ENCODE results near the gene DMD. TPM values are rescaled to one million over a fixed set of nuclear protein-coding genes. Genes with fewer than 3 reads are reported as not detected.
"Not testable (repeated sequence)": the region's sequence is repeated elsewhere in the genome, so short reads cannot be mapped to it uniquely, and the experiment has no call there.

The DMD gene
- total RNA-seq, 2 donors from 2014 or later = 0.43 to 2.0 TPM

DNA sequence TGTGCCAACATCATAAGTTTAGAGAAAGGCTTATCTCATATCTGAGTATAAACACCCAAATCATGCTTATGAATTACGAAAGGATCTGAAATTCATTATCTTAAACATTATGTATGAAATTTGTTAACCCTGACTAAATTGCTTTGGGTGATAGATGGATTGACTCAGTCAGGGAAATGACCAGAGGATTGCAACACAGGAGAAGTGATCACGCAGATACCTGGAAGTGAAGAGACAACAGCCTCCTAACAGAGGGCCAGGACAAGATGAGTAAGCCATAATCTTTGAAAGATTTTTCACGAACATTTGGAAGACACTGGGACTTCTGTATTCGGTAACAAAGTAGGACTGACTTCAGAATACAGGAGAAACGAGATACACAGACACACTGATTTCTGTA, 363.4 kb downstream of the DMD start:
- DNase-seq (ENCODE audit: low spot score in 2 of 2) (no peak), ATAC-seq (no peak)
- Mint-ChIP-seq H3K9me3 (peaks cover 0 to 3% of the 10 kb centered on the region in 2 donors), H3K36me3 (no peaks in the 10 kb centered on the region), H3K27ac (no peak overlapping the region)

DNA sequence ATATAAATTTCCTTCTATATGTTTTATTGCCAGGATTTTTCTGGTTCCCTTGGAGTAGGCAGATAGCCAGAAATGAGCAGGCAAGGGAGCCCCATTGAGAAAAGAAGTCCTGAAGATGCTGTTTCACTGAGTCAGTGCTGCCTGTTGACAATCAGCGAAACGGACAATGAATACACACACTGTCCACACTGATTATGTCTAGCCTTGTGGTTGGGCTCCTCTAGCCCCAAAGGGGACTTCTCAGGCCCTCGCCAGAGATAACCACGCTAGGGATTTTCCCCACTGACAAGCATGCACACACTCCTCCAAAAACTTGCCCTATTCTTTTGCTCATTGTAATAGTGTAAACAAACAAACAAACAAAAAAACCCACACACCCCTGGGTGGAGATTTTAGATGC, 369.3 kb downstream of the DMD start:
- H3K9me3 Mint-ChIP-seq = peaks cover 4 to 11% of the 10 kb centered on the region in 2 donors
- H3K36me3 Mint-ChIP-seq = no peaks in the 10 kb centered on the region
- H3K27ac Mint-ChIP-seq = no peak overlapping the region
- no peak for DNase-seq (ENCODE audit: low spot score in 2 of 2)
- ATAC-seq = no peak

- Mint-ChIP-seq H3K36me3 (no peaks in the 10 kb centered on the region), H3K9me3 (peaks cover 4 to 11% of the 10 kb centered on the region in 2 donors), H3K27ac (no peak overlapping the region)
- DNase-seq (ENCODE audit: low spot score in 2 of 2) = no peak
- no peak for ATAC-seq
Measured at GRCh38 chrX:32839781-32840180, 371.6 kb downstream of the DMD start.

DNA sequence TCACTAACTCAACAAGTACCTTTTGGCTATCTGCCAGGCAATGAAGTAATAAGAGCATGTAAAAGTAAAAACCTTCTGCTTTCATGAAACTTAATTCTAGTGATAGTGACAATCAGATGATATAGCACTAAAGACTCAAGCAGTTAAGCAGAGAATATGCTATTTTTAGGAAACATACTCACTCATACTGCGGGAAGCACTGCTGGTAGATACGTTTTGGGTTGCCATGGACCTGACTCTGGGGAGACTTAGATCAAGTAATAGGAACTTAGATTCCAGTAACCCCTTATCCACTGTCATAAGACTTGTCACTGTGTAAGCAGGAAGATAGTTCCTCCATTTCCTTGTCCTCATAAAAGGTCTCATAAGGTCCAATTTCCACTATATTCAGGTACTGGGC, 386.3 kb downstream of the DMD start:
- ATAC-seq (no peak), DNase-seq (ENCODE audit: low spot score in 2 of 2) (no peak)
- Mint-ChIP-seq H3K27ac (no peak overlapping the region), H3K36me3 (no peaks in the 10 kb centered on the region), H3K9me3 (no peaks in the 10 kb centered on the region)

DNA sequence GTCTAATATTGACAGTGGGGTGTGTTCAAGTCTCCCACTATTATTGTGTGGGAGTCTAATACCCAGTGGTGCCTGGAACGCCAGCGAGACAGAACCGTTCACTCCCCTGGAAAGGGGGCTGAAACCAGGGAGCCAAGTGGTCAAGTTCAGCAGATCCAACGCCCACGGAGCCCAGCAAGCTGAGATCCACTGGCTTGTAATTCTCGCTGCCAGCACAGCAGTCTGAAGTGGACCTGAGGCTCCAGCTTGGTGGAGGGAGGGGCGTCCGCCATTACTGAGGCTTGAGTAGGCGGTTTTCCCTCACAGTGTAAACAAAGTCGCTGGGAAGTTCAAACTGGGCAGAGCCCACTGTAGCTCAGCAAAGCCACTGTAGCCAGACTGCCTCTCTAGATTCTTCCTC, 407.3 kb downstream of the DMD start:
- ATAC-seq (no peak), DNase-seq (ENCODE audit: low spot score in 2 of 2) (no peak)
- Mint-ChIP-seq H3K9me3 (peaks cover 4 to 14% of the 10 kb centered on the region in 2 donors), H3K27ac (no peak overlapping the region), H3K36me3 (peaks cover 0 to 5% of the 10 kb centered on the region in 2 donors)

DNA sequence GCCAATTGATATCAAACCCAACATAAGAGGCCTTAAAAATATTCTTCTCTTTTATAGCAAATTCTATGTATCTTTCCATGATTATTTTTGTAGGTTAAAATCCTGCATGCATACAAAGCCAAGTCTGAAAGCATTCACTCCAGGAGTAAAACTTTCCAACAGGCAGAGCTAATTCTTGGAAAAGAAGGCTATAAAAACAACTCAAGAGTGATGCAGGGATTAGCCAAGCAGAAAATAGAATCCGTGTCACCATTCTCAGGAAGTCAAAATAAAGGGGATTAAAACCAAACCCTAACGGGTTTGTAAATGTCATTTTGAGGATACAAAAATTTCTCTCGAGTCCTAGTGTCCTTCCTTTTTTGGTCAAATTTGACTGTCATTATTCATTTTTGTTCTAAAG, 412.4 kb downstream of the DMD start:
- no peak for DNase-seq (ENCODE audit: low spot score in 2 of 2)
- Mint-ChIP-seq H3K9me3 (peaks cover 0 to 6% of the 10 kb centered on the region in 2 donors), H3K36me3 (no peaks in the 10 kb centered on the region), H3K27ac (no peak overlapping the region)
- ATAC-seq = no peak

GRCh38 chrX:32788936-32789335, 422.4 kb downstream of the DMD start:
- peaks cover 0 to 6% of the 10 kb centered on the region in 2 donors for H3K9me3 Mint-ChIP-seq

GRCh38 chrX:32780109-32780508, 431.2 kb downstream of the DMD start:
- DNase-seq (ENCODE audit: low spot score in 2 of 2) (no peak), ATAC-seq (no peak)
- H3K27ac Mint-ChIP-seq = no peak overlapping the region
- peaks cover 0 to 4% of the 10 kb centered on the region in 2 donors for H3K9me3 Mint-ChIP-seq
- no peaks in the 10 kb centered on the region for H3K36me3 Mint-ChIP-seq

More at GRCh38 chrX:32788936-32789335, 422.4 kb downstream of the DMD start:
- ATAC-seq (no peak), DNase-seq (ENCODE audit: low spot score in 2 of 2) (no peak)
- no peak overlapping the region for H3K27ac Mint-ChIP-seq
- no peaks in the 10 kb centered on the region for H3K36me3 Mint-ChIP-seq

DNA sequence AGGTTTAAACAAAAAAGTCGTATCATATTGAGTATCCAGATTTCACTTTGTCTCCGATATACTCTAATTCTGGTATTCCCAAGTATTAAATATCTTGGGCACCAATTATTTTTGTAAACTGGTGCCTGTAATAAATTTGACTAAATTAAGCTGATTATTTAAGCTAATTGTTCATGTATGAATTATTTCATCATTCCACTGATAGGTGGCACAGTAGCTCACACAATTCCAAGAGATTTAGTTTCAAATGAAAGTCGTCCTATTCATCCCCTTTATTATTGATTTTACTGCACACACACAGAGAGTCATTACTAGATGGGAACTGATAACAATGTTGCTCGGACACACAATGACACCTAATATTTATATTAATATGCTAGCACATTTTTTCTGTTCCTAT, 432.4 kb downstream of the DMD start:
- no peak for DNase-seq (ENCODE audit: low spot score in 2 of 2)
- Mint-ChIP-seq H3K36me3 (no peaks in the 10 kb centered on the region), H3K9me3 (peaks cover 0 to 4% of the 10 kb centered on the region in 2 donors), H3K27ac (no peak overlapping the region)
- no peak for ATAC-seq

DNA sequence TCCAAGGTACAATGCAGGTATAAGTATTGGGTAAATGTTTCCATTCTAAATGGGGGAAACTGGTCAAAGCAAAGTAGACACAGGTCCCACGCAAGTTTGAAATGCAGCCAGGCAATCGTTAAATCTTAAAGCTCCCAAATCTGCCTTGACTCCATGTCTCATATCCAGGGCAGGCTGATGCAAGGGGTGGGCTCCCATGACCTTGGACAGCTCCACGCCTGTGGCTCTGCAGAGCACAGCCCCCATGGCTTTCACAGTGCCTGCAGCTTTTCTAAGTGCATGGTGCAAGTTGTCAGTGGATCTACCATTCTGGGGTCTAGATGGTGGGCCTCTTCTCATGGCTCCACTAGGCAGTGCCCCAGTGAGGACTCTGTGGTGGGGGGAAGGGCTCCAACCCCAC, 436.4 kb downstream of the DMD start:
- no peak for DNase-seq (ENCODE audit: low spot score in 2 of 2)
- H3K9me3 Mint-ChIP-seq = peaks cover 0 to 1% of the 10 kb centered on the region in 2 donors
- no peak overlapping the region for H3K27ac Mint-ChIP-seq
- H3K36me3 Mint-ChIP-seq = no peaks in the 10 kb centered on the region
- no peak for ATAC-seq

GRCh38 chrX:32749070-32749469, 462.3 kb downstream of the DMD start:
- no peak for ATAC-seq
- H3K27ac Mint-ChIP-seq = no peak overlapping the region

GRCh38 chrX:32745323-32745722, 466.0 kb downstream of the DMD start:
- H3K27ac Mint-ChIP-seq = no peak overlapping the region
- no peaks in the 10 kb centered on the region for H3K36me3 Mint-ChIP-seq
- DNase-seq (ENCODE audit: low spot score in 2 of 2) = no peak
- peaks cover 5 to 9% of the 10 kb centered on the region in 2 donors for H3K9me3 Mint-ChIP-seq
- ATAC-seq = no peak

More at GRCh38 chrX:32749070-32749469, 462.3 kb downstream of the DMD start:
- Mint-ChIP-seq H3K9me3 (peaks cover 5 to 10% of the 10 kb centered on the region in 2 donors), H3K36me3 (no peaks in the 10 kb centered on the region)
- no peak for DNase-seq (ENCODE audit: low spot score in 2 of 2)

DNA sequence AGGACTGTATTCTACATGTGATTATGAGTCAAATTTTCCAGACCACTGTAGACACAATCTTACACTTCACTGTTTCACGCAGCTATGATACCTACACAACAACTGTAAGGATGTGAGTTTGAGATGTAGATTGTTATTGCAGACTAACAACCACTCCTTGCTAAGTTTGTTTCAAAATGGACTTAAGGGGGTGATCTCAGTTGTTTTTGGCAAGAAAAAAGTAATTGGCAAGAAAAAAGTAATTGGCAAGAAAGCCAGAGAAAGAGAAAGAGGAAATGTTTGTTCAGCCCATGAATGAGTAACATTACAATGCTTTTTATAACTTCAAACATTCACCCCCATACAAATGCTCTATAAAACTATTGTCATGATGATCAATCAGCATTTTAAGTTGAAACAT, 466.4 kb downstream of the DMD start:
- no peak for ATAC-seq
- Mint-ChIP-seq H3K9me3 (peaks cover 5 to 13% of the 10 kb centered on the region in 2 donors), H3K36me3 (no peaks in the 10 kb centered on the region), H3K27ac (no peak overlapping the region)
- no peak for DNase-seq (ENCODE audit: low spot score in 2 of 2)

DNA sequence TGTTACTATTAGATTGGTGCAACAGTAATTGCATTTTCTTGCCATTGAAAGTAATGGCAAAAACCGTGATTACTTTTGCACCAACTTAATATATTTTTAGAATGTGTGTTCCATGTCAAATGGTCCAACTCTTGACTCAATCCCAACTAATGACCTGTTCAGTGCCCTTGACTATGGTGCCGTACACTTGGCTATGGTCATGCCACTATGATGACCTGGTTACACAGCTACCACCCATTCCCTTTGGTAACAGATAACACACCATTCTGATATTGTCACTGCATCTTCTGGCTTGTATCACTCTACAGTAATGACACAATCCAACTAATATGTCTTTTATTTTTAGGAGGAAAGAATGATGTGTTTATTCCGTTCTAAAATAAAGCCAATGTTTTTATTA, 469.4 kb downstream of the DMD start:
- peaks cover 5 to 13% of the 10 kb centered on the region in 2 donors for H3K9me3 Mint-ChIP-seq
- no peaks in the 10 kb centered on the region for H3K36me3 Mint-ChIP-seq
- H3K27ac Mint-ChIP-seq = no peak overlapping the region
- DNase-seq (ENCODE audit: low spot score in 2 of 2) (no peak), ATAC-seq (no peak)

DNA sequence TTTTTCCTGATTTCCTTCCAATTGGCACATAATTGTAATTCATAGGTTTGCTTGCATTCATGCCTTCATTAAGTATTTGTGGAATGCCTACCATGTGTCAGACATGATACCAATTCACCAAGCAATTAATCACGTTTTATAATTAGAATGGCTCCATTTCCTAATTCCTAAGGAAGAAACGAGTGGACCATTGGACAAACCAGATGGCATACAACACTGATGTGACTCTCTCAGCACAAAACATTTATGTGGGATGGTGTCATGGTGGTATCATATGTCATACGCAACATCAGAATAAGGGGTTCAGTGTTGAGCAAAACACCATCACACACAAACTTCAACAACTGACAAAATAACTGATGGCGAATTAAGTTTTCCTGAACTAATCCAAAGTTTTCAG, 502.8 kb downstream of the DMD start:
- no peaks in the 10 kb centered on the region for H3K36me3 Mint-ChIP-seq
- no peak for DNase-seq (ENCODE audit: low spot score in 2 of 2)
- H3K27ac Mint-ChIP-seq = no peak overlapping the region
- ATAC-seq = no peak
- H3K9me3 Mint-ChIP-seq = no peaks in the 10 kb centered on the region

- H3K27ac Mint-ChIP-seq; ATAC-seq; DNase-seq (ENCODE audit: low spot score in 2 of 2); H3K36me3 Mint-ChIP-seq; H3K9me3 Mint-ChIP-seq: not testable (repeated sequence)
Measured at GRCh38 chrX:32705385-32705784, 506.0 kb downstream of the DMD start.

DNA sequence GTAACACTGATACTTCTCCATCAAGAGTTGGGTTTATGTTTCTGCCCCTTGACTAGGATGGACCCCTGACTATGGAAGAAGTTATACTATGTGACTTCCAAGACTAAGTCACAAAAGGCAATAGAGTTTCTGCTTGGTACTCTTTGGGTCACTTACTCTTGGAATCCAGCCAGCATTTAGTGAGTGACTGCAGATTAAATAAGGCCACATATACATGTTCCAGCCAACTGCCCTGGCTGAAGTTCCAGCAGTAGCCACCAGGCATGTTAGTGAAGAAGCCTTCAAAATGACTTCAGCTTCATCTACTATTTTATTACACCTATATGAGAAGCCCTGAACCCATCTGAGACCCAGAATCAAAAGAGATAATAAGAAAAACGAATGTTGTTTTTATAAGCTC, 524.0 kb downstream of the DMD start:
- Mint-ChIP-seq H3K36me3 (no peaks in the 10 kb centered on the region), H3K9me3 (no peaks in the 10 kb centered on the region), H3K27ac (no peak overlapping the region)
- DNase-seq (ENCODE audit: low spot score in 2 of 2) (no peak), ATAC-seq (no peak)

- Mint-ChIP-seq H3K9me3 (no peaks in the 10 kb centered on the region), H3K36me3 (no peaks in the 10 kb centered on the region)
- ATAC-seq = no peak
Measured at GRCh38 chrX:32678487-32678886, 532.9 kb downstream of the DMD start.

GRCh38 chrX:32673193-32673592, 538.2 kb downstream of the DMD start:
- DNase-seq (ENCODE audit: low spot score in 2 of 2) (no peak), ATAC-seq (no peak)
- Mint-ChIP-seq H3K36me3 (no peaks in the 10 kb centered on the region), H3K27ac (no peak overlapping the region), H3K9me3 (peaks cover 0 to 5% of the 10 kb centered on the region in 2 donors)

More at GRCh38 chrX:32678487-32678886, 532.9 kb downstream of the DMD start:
- DNase-seq (ENCODE audit: low spot score in 2 of 2) = no peak
- no peak overlapping the region for H3K27ac Mint-ChIP-seq
